Measurements from ENCODE around the gene CC2D2A. TPM values are rescaled to one million over a fixed set of nuclear protein-coding genes. Genes with fewer than 3 reads are reported as not detected.

The CC2D2A gene
- polyA plus RNA-seq, 1 donor from 2014 or later = 8.6 TPM

DNA sequence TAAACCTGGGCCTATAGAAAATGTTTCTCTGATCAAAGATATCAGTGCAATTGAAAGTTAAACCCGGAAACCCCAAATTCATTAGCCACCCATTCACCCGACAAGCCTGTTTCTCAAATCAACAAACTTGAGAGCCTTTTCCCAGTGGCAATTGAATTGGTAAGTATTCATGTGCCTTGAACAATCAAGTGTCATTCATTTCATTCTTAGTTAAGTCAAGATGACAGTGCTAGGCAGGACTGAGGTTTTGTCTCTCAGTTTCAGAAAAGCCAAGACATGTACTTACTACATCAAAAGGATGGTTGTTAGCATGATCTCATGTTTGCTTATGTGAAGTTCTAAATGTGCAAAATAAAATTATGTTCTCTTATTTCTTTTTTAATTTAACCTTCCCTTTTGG lies 32.3 kb downstream of the CC2D2A start:
- no peaks in the 10 kb centered on the region for H3K9me2 ChIP-seq (ENCODE audit: insufficient read depth, low read length)
- H3K36me3 ChIP-seq (ENCODE audit: insufficient read depth, low read length) = no peaks in the 10 kb centered on the region
- TF ChIP-seq SMC3 (conservative IDR thresholded peaks at IDR 0.05; ENCODE audit: poor library complexity) (no peak), EP300 (conservative IDR thresholded peaks at IDR 0.05; ENCODE audit: poor library complexity, severe bottlenecking) (peak; percentile 69), POLR2AphosphoS5 (IDR thresholded peaks at IDR 0.05) (peak; percentile 11), TAF1 (IDR thresholded peaks at IDR 0.05; ENCODE audit: low read depth) (no peak)
- H3F3A ChIP-seq (ENCODE audit: insufficient read depth, low read length, poor library complexity, severe bottlenecking) = no peaks in the 10 kb centered on the region
- no peak overlapping the region for H3K4me3 ChIP-seq (ENCODE audit: low read length)
- H3K27ac ChIP-seq (ENCODE audit: low read length) = no peak overlapping the region
- H3K9ac ChIP-seq (ENCODE audit: low read length) = no peak overlapping the region
- H3K79me2 ChIP-seq (replicated peaks; ENCODE audit: insufficient read depth, low read length) = no peaks in the 10 kb centered on the region
- H3K9me3 ChIP-seq (ENCODE audit: low read length) = no peaks in the 10 kb centered on the region
- H3K4me2 ChIP-seq (ENCODE audit: low read length) = no peak overlapping the region
- no peak overlapping the region for H2AFZ ChIP-seq (ENCODE audit: low read depth, low read length)
- H3K27me3 ChIP-seq (ENCODE audit: insufficient read depth, low read depth, low read length) = no peaks in the 10 kb centered on the region
- no peaks in the 10 kb centered on the region for H4K20me1 ChIP-seq (ENCODE audit: insufficient read depth)

- H3K79me2 ChIP-seq (replicated peaks; ENCODE audit: insufficient read depth, low read length) = no peaks in the 10 kb centered on the region
- H3F3A ChIP-seq (ENCODE audit: insufficient read depth, low read length, poor library complexity, severe bottlenecking) = no peaks in the 10 kb centered on the region
- no peaks in the 10 kb centered on the region for H3K9me3 ChIP-seq (ENCODE audit: low read length)
- H3K36me3 ChIP-seq (ENCODE audit: insufficient read depth, low read length) = no peaks in the 10 kb centered on the region
- H3K27ac ChIP-seq (ENCODE audit: low read length) = no peak overlapping the region
- no peaks in the 10 kb centered on the region for H3K9me2 ChIP-seq (ENCODE audit: insufficient read depth, low read length)
- no peaks in the 10 kb centered on the region for H3K27me3 ChIP-seq (ENCODE audit: insufficient read depth, low read depth, low read length)
- H3K4me2 ChIP-seq (ENCODE audit: low read length) = no peak overlapping the region
- no peaks in the 10 kb centered on the region for H4K20me1 ChIP-seq (ENCODE audit: insufficient read depth)
- no peak overlapping the region for H2AFZ ChIP-seq (ENCODE audit: low read depth, low read length)
- H3K9ac ChIP-seq (ENCODE audit: low read length) = no peak overlapping the region
- no peak overlapping the region for H3K4me3 ChIP-seq (ENCODE audit: low read length)
- TF ChIP-seq MXI1 (conservative IDR thresholded peaks at IDR 0.05; ENCODE audit: poor library complexity, severe bottlenecking) (no peak), SMC3 (conservative IDR thresholded peaks at IDR 0.05; ENCODE audit: poor library complexity) (no peak), REST (IDR thresholded peaks at IDR 0.05; ENCODE audit: borderline replicate concordance) (no peak), EZH2 (IDR thresholded peaks at IDR 0.05; ENCODE audit: borderline replicate concordance, insufficient read depth, low read length, poor library complexity, severe bottlenecking) (no peak), POLR2AphosphoS5 (IDR thresholded peaks at IDR 0.05) (no peak), TAF1 (IDR thresholded peaks at IDR 0.05; ENCODE audit: low read depth) (no peak), RAD21 (conservative IDR thresholded peaks at IDR 0.05) (no peak), EP300 (conservative IDR thresholded peaks at IDR 0.05; ENCODE audit: poor library complexity, severe bottlenecking) (no peak)
- TF ChIP-seq, protein P1, sequence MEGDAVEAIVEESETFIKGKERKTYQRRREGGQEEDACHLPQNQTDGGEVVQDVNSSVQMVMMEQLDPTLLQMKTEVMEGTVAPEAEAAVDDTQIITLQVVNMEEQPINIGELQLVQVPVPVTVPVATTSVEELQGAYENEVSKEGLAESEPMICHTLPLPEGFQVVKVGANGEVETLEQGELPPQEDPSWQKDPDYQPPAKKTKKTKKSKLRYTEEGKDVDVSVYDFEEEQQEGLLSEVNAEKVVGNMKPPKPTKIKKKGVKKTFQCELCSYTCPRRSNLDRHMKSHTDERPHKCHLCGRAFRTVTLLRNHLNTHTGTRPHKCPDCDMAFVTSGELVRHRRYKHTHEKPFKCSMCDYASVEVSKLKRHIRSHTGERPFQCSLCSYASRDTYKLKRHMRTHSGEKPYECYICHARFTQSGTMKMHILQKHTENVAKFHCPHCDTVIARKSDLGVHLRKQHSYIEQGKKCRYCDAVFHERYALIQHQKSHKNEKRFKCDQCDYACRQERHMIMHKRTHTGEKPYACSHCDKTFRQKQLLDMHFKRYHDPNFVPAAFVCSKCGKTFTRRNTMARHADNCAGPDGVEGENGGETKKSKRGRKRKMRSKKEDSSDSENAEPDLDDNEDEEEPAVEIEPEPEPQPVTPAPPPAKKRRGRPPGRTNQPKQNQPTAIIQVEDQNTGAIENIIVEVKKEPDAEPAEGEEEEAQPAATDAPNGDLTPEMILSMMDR (IDR thresholded peaks at IDR 0.05; ENCODE audit: poor library complexity, severe bottlenecking) = no peak
Observed at GRCh38 chr4:15502384-15502783, 32.7 kb downstream of the CC2D2A start.

All from neural cell (in vitro differentiated cells).